GM19238 (cell line): ENCODE data around the gene PWWP2A.
"Not testable (repeated sequence)": the region's sequence is repeated elsewhere in the genome, so short reads cannot be mapped to it uniquely, and the experiment has no call there.

Experiments
- DNase-seq: peaks from one replicate; pipeline ENCODE4 v3.0.0; 2011; ENCODE audit warnings: low spot score; ENCODE audit not compliant: insufficient read length

PWWP2A gene

GRCh38 chr5:160079753-160080152 lies 39.5 kb downstream of the PWWP2A start:
- DNase-seq, result no peak

GRCh38 chr5:160076997-160077396 lies 42.3 kb downstream of the PWWP2A start:
- no peak for DNase-seq

- no peak for DNase-seq
Measured at GRCh38 chr5:160075073-160075472, 44.2 kb downstream of the PWWP2A start.

GRCh38 chr5:160071916-160072315 lies 47.3 kb downstream of the PWWP2A start:
- no peak for DNase-seq

GRCh38 chr5:160071516-160071915 lies 47.7 kb downstream of the PWWP2A start:
- DNase-seq, result no peak

- DNase-seq, result not testable (repeated sequence)
Measured at GRCh38 chr5:160069120-160069519, 50.1 kb downstream of the PWWP2A start.

- no peak for DNase-seq
Measured at GRCh38 chr5:160064995-160065614, 54.1 kb downstream of the PWWP2A start.

- no peak for DNase-seq
Measured at GRCh38 chr5:160064417-160064810, 54.8 kb downstream of the PWWP2A start.

- no peak for DNase-seq
Measured at GRCh38 chr5:160061770-160062169, 57.5 kb downstream of the PWWP2A start.

- DNase-seq, result no peak
Measured at GRCh38 chr5:160060001-160060400, 59.2 kb downstream of the PWWP2A start.

- no peak for DNase-seq
Measured at GRCh38 chr5:160057256-160057655, 62.0 kb downstream of the PWWP2A start.

- no peak for DNase-seq
Measured at GRCh38 chr5:160054831-160055230, 64.4 kb downstream of the PWWP2A start.

GRCh38 chr5:160054047-160054446 lies 65.2 kb downstream of the PWWP2A start:
- DNase-seq, result no peak

- DNase-seq, result no peak
Measured at GRCh38 chr5:160049099-160049498, 70.2 kb downstream of the PWWP2A start.

GRCh38 chr5:160048131-160048530 lies 71.1 kb downstream of the PWWP2A start:
- DNase-seq, result no peak

- no peak for DNase-seq
Measured at GRCh38 chr5:160047423-160047822, 71.8 kb downstream of the PWWP2A start.

GRCh38 chr5:160044967-160045366 lies 74.3 kb downstream of the PWWP2A start:
- DNase-seq, result no peak

- DNase-seq, result no peak
Measured at GRCh38 chr5:160044391-160044804, 74.9 kb downstream of the PWWP2A start.

- DNase-seq, result no peak
Measured at GRCh38 chr5:160042671-160043070, 76.6 kb downstream of the PWWP2A start.
